Endodermal cell (in vitro differentiated cells): ENCODE measurements around the gene IGFBP3. TPM values are rescaled to one million over a fixed set of nuclear protein-coding genes. Genes with fewer than 3 reads are reported as not detected.

ENCODE experiments used
- DNase-seq: peaks from one replicate; pipeline ENCODE4 v3.0.0-alpha.2; 2017
- H3K27ac ChIP-seq: 2 replicates; pipeline ENCODE4 v1.5.1; 2013; ENCODE audit warnings: mild to moderate bottlenecking, low read depth, low read length, moderate library complexity
- H3K27me3 ChIP-seq: 2 replicates; pipeline ENCODE4 v1.6.1; 2013; ENCODE audit warnings: mild to moderate bottlenecking, low read length, moderate library complexity; ENCODE audit not compliant: insufficient read depth, control insufficient read depth, poor library complexity, severe bottlenecking
- H3K36me3 ChIP-seq: 2 replicates; pipeline ENCODE4 v1.7.0; 2013; ENCODE audit warnings: mild to moderate bottlenecking, low read length, moderate library complexity; ENCODE audit not compliant: control insufficient read depth, insufficient read depth
- H3K4me1 ChIP-seq: one replicate; pipeline ENCODE4 v1.7.0; 2013; ENCODE audit warnings: low read length; ENCODE audit not compliant: control insufficient read depth, insufficient read depth
- H3K4me3 ChIP-seq: 2 replicates; pipeline ENCODE4 v1.5.1; 2013; ENCODE audit warnings: mild to moderate bottlenecking, low read length, moderate library complexity
- H3K9ac ChIP-seq: 2 replicates; pipeline ENCODE4 v1.6.1; 2013; ENCODE audit warnings: mild to moderate bottlenecking, low read length, moderate library complexity; ENCODE audit not compliant: poor library complexity, severe bottlenecking; ENCODE audit errors: extremely low read depth
- H3K9me3 ChIP-seq: 2 replicates; pipeline ENCODE4 v1.6.1; 2013; ENCODE audit warnings: mild to moderate bottlenecking, low read length, moderate library complexity; ENCODE audit not compliant: control insufficient read depth
- H3K27ac Mint-ChIP-seq: 2 replicates; pipeline ENCODE4 v1.8.0; 2020; ENCODE audit warnings: mixed read lengths
- H3K27me3 Mint-ChIP-seq: 2 replicates; pipeline ENCODE4 v1.8.0; 2021; ENCODE audit warnings: mild to moderate bottlenecking, mixed read lengths; ENCODE audit not compliant: insufficient read depth
- H3K36me3 Mint-ChIP-seq: 2 replicates; pipeline ENCODE4 v1.8.0; 2020; ENCODE audit warnings: low read depth, mixed read lengths
- H3K4me1 Mint-ChIP-seq: 2 replicates; pipeline ENCODE4 v1.8.0; 2020; ENCODE audit warnings: mixed read lengths
- H3K4me3 Mint-ChIP-seq: 2 replicates; pipeline ENCODE4 v1.8.0; 2020; ENCODE audit warnings: mild to moderate bottlenecking, moderate library complexity, mixed read lengths
- H3K9me3 Mint-ChIP-seq: 2 replicates; pipeline ENCODE4 v1.8.0; 2020; ENCODE audit warnings: mild to moderate bottlenecking, mixed read lengths
- CTCF ChIP-seq: fragments of 200-600 bp; sonication (generic); conservative IDR thresholded peaks from 2 replicates; pipeline ENCODE4 v1.5.0; 2021; ENCODE audit warnings: antibody characterized with exemption, mild to moderate bottlenecking
- WGBS, 2 experiments: methylation state at CpG; one replicate each; pipeline versions ENCODE4 v1.1.5 to v1.1.7; 2013; ENCODE audit warnings: missing lambda C conversion rate in 2 of 2, mixed read lengths in 1 of 2; ENCODE audit not compliant: insufficient coverage in 1 of 2, insufficient read length in 1 of 2; 5-methylcytosine and 5-hydroxymethylcytosine counted together
- total RNA-seq, 2 donors: library from RNA; stranded (reverse); fragmentation: NEBNext Ultra II Directional in 1 of 2; extraction: Animal tissue kit (Norgen Biotek cat#: 25700) in 1 of 2; gene quantifications; 2 replicates in 1 of 2; 3 replicates in 1 of 2; pipeline ENCODE4 v1.2.1, GENCODE V29; 2021

Gene IGFBP3
- total RNA-seq, 2 donors from 2014 or later = 7.4 to 20.3 TPM

GRCh38 chr7:45886931-45887667 lies 34.0 kb downstream of the IGFBP3 start:
- DNase-seq = no peak
- H3K27ac Mint-ChIP-seq = no peak overlapping the region
- TF ChIP-seq CTCF = no peak
- no peaks in the 10 kb centered on the region for H3K36me3 ChIP-seq
- H3K4me3 Mint-ChIP-seq = no peak overlapping the region
- H3K27me3 ChIP-seq = peaks cover 42% of the 10 kb centered on the region
- no peaks in the 10 kb centered on the region for H3K4me1 ChIP-seq
- no peak overlapping the region for H3K27ac ChIP-seq
- H3K36me3 Mint-ChIP-seq = no peaks in the 10 kb centered on the region
- H3K9ac ChIP-seq = no peak overlapping the region
- 89 to 98% methylated on average over 5 of the region's 5 CpGs for WGBS, 2 experiments
- H3K4me3 ChIP-seq = no peak overlapping the region
- H3K27me3 Mint-ChIP-seq = peaks cover 64% of the 10 kb centered on the region
- H3K9me3 Mint-ChIP-seq = no peaks in the 10 kb centered on the region
- peaks cover 13% of the 10 kb centered on the region for H3K4me1 Mint-ChIP-seq
- H3K9me3 ChIP-seq = no peaks in the 10 kb centered on the region

- no peak overlapping the region for H3K9ac ChIP-seq
- H3K36me3 Mint-ChIP-seq = no peaks in the 10 kb centered on the region
- H3K27ac Mint-ChIP-seq = no peak overlapping the region
- no peaks in the 10 kb centered on the region for H3K4me1 ChIP-seq
- H3K4me3 Mint-ChIP-seq = no peak overlapping the region
- no peak overlapping the region for H3K4me3 ChIP-seq
- H3K27me3 ChIP-seq = peaks cover 36% of the 10 kb centered on the region
- H3K9me3 ChIP-seq = no peaks in the 10 kb centered on the region
- no peaks in the 10 kb centered on the region for H3K36me3 ChIP-seq
- H3K27ac ChIP-seq = no peak overlapping the region
- H3K4me1 Mint-ChIP-seq = peaks cover 13% of the 10 kb centered on the region
- peaks cover 55% of the 10 kb centered on the region for H3K27me3 Mint-ChIP-seq
- WGBS, 2 experiments = 74 to 92% methylated on average over 3 to 7 of the region's 7 CpGs
- no peaks in the 10 kb centered on the region for H3K9me3 Mint-ChIP-seq
- TF ChIP-seq CTCF = no peak
- no peak for DNase-seq
Observed at GRCh38 chr7:45885264-45885882, 35.7 kb downstream of the IGFBP3 start.

- H3K27ac Mint-ChIP-seq = no peak overlapping the region
- H3K4me1 Mint-ChIP-seq = peaks cover 13% of the 10 kb centered on the region
- no peaks in the 10 kb centered on the region for H3K36me3 Mint-ChIP-seq
- no peaks in the 10 kb centered on the region for H3K9me3 ChIP-seq
- TF ChIP-seq CTCF = no peak
- peaks cover 45% of the 10 kb centered on the region for H3K27me3 Mint-ChIP-seq
- H3K27me3 ChIP-seq = peaks cover 24% of the 10 kb centered on the region
- H3K4me1 ChIP-seq = no peaks in the 10 kb centered on the region
- H3K36me3 ChIP-seq = no peaks in the 10 kb centered on the region
- DNase-seq = no peak
- no peak overlapping the region for H3K9ac ChIP-seq
- no peak overlapping the region for H3K4me3 ChIP-seq
- WGBS, 2 experiments = 93% methylated on average over 4 of the region's 4 CpGs
- H3K27ac ChIP-seq = no peak overlapping the region
- peaks cover 6% of the 10 kb centered on the region for H3K9me3 Mint-ChIP-seq
- H3K4me3 Mint-ChIP-seq = no peak overlapping the region
Observed at GRCh38 chr7:45884136-45884535, 36.9 kb downstream of the IGFBP3 start.
